ENCODE measurements around the gene PDE8B. TPM values are rescaled to one million over a fixed set of nuclear protein-coding genes. Genes with fewer than 3 reads are reported as not detected.

The PDE8B gene
- total RNA-seq, 1 donor from 2014 or later = 1.1 TPM

GRCh38 chr5:77360381-77360780 lies 149.9 kb downstream of the PDE8B start:
- H3K4me3 Mint-ChIP-seq (ENCODE audit: unreplicated experiment) = no peak overlapping the region
- no peak for TF ChIP-seq CTCF (IDR thresholded peaks at IDR 0.05)
- peaks cover 11% of the 10 kb centered on the region for H3K4me1 Mint-ChIP-seq (ENCODE audit: low read depth)
- no peaks in the 10 kb centered on the region for H3K36me3 Mint-ChIP-seq (ENCODE audit: low read depth)
- no peak overlapping the region for H3K27ac Mint-ChIP-seq (ENCODE audit: unreplicated experiment)
- no peak for DNase-seq (ENCODE audit: low spot score)
- H3K27me3 Mint-ChIP-seq (ENCODE audit: low read depth) = no peaks in the 10 kb centered on the region
- H3K9me3 Mint-ChIP-seq (ENCODE audit: low read depth) = no peaks in the 10 kb centered on the region

DNA sequence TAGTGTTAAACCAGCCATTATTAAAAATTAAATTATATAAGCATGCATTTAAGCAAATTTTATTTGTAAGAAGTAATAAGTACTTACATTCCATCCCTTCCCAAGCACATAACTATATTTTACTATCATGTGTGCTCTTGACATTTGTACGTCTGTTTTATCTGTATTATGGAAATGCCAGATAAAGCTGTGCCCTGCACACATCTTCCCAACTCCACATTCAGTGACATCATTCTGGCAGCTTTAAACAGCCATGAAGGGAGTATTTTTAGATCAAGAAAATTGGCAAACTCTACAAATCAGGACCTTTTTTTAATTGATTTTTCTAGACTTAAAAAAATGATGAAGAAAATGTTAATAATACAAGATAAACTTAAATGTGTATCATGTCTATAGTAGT lies 150.5 kb downstream of the PDE8B start:
- Mint-ChIP-seq H3K9me3 (ENCODE audit: low read depth) (no peaks in the 10 kb centered on the region), H3K36me3 (ENCODE audit: low read depth) (no peaks in the 10 kb centered on the region), H3K4me1 (ENCODE audit: low read depth) (peaks cover 11% of the 10 kb centered on the region), H3K27me3 (ENCODE audit: low read depth) (no peaks in the 10 kb centered on the region), H3K4me3 (ENCODE audit: unreplicated experiment) (no peak overlapping the region), H3K27ac (ENCODE audit: unreplicated experiment) (no peak overlapping the region)
- TF ChIP-seq CTCF (IDR thresholded peaks at IDR 0.05) = no peak
- no peak for DNase-seq (ENCODE audit: low spot score)

DNA sequence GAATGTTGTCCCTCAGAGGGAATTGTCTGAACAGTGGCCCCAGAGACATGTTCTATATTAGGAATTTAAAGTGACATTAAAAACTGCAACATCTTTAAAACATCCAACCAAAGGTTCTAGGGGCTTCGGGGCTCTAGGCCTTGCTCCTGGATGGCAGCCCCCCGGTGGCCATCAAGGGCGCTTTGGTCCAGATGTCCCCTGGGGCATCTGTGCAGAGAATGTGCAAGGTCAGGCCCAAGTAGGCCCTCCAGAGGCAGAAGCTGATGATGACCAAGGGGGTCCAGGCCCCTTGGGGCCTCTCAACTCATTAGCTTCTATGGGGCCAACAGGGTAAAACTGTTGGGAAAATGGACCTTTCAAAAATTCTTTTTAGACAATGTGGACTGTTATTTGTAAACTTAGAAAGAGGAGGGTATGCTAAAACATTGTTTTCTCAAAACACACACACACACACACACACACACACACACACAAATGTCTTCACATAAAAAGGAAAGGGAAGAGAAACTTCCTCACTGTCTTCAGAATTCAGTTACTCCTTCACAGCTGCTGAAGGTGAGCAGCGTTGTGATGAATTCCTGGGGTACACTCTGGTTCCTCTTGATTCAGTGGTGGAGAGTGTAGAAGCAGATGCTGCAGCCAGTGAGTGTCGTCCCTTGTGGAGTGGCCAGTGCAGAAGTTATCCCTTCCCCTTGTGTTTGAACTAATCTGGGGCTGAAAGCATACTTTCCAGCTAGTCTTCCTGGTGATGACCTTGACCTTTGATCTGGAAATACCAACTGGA lies 156.4 kb downstream of the PDE8B start:
- Mint-ChIP-seq H3K27me3 (ENCODE audit: low read depth) (no peaks in the 10 kb centered on the region), H3K4me1 (ENCODE audit: low read depth) (peaks cover 29% of the 10 kb centered on the region), H3K4me3 (ENCODE audit: unreplicated experiment) (no peak overlapping the region), H3K36me3 (ENCODE audit: low read depth) (no peaks in the 10 kb centered on the region), H3K27ac (ENCODE audit: unreplicated experiment) (no peak overlapping the region), H3K9me3 (ENCODE audit: low read depth) (no peaks in the 10 kb centered on the region)
- DNase-seq (ENCODE audit: low spot score) = no peak
- TF ChIP-seq CTCF (IDR thresholded peaks at IDR 0.05) = peak; percentile 17

GRCh38 chr5:77367741-77368140 lies 157.3 kb downstream of the PDE8B start:
- H3K4me1 Mint-ChIP-seq (ENCODE audit: low read depth) = peaks cover 29% of the 10 kb centered on the region
- TF ChIP-seq CTCF (IDR thresholded peaks at IDR 0.05) = no peak
- H3K4me3 Mint-ChIP-seq (ENCODE audit: unreplicated experiment) = no peak overlapping the region
- H3K27ac Mint-ChIP-seq (ENCODE audit: unreplicated experiment) = no peak overlapping the region
- H3K9me3 Mint-ChIP-seq (ENCODE audit: low read depth) = no peaks in the 10 kb centered on the region
- H3K27me3 Mint-ChIP-seq (ENCODE audit: low read depth) = no peaks in the 10 kb centered on the region
- H3K36me3 Mint-ChIP-seq (ENCODE audit: low read depth) = no peaks in the 10 kb centered on the region
- no peak for DNase-seq (ENCODE audit: low spot score)

DNA sequence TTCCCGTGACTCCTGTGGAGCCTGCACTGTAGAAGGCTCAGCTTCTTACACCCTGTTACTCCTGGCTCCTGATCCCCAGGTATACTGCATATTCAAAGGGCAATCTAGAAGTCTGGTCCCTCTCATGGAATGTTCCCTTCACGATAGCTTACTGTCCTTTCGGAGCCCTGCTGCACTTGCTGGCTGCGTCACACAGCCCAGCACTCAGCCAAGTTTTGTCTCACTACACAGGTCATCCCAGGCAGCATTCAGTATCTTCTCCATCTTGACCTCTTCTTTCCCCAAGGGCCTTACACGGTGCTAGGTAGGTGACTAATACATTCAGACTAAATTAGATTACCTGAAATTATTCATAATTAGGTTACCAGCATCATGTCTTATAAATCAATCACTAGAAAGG lies 157.9 kb downstream of the PDE8B start:
- Mint-ChIP-seq H3K27me3 (ENCODE audit: low read depth) (peaks cover 3% of the 10 kb centered on the region), H3K27ac (ENCODE audit: unreplicated experiment) (no peak overlapping the region), H3K4me1 (ENCODE audit: low read depth) (peaks cover 29% of the 10 kb centered on the region), H3K4me3 (ENCODE audit: unreplicated experiment) (no peak overlapping the region), H3K9me3 (ENCODE audit: low read depth) (no peaks in the 10 kb centered on the region), H3K36me3 (ENCODE audit: low read depth) (no peaks in the 10 kb centered on the region)
- no peak for TF ChIP-seq CTCF (IDR thresholded peaks at IDR 0.05)
- DNase-seq (ENCODE audit: low spot score) = no peak
